Posterior cingulate gyrus (tissue), 11 donors: Measurements from ENCODE around the gene KLHL29.
A peak's percentile ranks its signal among the peaks of the same experiment; 100 is the strongest.

Experiments used
- DNase-seq, 10 donors: peaks; one replicate each; pipeline versions ENCODE4 v3.0.0 to v3.0.0-alpha.2; 2020 to 2021; ENCODE audit warnings: mixed read lengths in 3 of 10
- intact Hi-C: fragments of 100-400 bp; cut with DNase I; formaldehyde crosslinking; loops from one replicate; pipeline ENCODE4 v1.15.1; 2023

KLHL29 gene

GRCh38 chr2:23485841-23486683, 101.1 kb downstream of the KLHL29 start:
- DNase-seq: peak in 2 of 10 donors; percentile 48 to 59
- intact Hi-C loops: no loop called here

DNA sequence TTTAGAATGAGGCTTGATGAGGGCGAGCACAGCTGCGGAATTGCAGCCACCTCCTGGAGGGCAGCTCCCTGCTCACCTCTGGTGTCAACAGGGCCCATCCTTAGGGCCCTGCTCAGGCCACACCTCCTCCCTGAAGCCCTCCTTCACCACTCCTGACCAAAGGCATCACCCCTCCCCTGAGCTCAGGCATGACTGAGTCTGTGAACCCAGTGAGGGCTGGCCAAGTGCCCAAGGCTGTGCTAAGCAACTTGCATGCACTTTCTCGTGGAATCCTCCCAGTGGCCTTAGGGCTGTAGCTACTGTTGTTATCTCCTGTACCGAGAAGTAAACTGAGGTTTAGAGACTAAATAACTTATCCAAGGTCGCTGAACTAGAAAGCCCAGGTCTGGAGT, 101.7 kb downstream of the KLHL29 start:
- intact Hi-C loops: no loop called here
- DNase-seq: peak in 2 of 10 donors; percentile 67 to 73

GRCh38 chr2:23487735-23488492, 102.9 kb downstream of the KLHL29 start:
- peak in 2 of 10 donors; percentile 60 to 62 for DNase-seq
- intact Hi-C loops: no loop called here

DNA sequence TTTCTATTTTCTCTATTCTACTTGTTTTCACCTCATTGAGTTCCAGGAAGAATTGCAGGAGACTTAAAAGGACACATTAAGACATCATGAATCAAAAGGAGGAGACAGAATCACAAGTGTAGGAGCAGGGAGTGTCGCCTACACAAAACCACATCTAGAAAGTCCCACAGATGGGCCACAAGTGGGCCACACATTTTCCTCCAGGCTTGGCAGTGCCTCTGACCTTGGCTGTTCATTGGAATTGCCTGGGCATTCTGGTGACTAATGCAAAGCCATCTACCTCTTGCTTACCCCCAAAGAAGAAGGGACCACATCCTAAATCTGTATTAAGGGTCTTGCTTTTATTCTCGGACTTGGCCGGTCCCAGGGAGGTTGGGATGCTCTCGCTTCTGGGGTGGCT, 103.6 kb downstream of the KLHL29 start:
- peak in 1 of 10 donors; percentile 35 for DNase-seq
- intact Hi-C loops: no loop called here

- intact Hi-C loops: no loop called here
- peak in 2 of 10 donors; percentile 75 for DNase-seq
Measured at GRCh38 chr2:23489471-23490322, 104.7 kb downstream of the KLHL29 start.

- intact Hi-C loops: no loop called here
- peak in 1 of 10 donors; percentile 58 for DNase-seq
Measured at GRCh38 chr2:23491591-23492336, 106.8 kb downstream of the KLHL29 start.

DNA sequence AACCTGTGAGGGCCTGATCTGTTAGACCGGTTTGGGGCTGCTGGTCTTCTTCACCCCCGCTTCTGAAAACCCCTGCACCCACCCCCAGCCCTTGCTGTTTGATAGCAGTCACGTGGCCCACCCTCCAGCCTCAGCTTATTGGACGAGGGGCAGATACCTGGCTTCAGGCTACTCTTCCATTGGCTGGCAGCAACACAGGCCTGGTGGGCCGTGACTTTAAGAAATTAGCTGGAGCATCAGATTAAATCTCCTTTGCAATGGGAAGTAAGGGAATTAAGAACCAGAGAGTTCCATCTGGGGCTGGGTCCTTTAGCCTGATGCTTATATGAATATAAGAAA, 107.3 kb downstream of the KLHL29 start:
- intact Hi-C loops: no loop called here
- DNase-seq: peak in 1 of 10 donors; percentile 66

GRCh38 chr2:23492921-23493320, 107.9 kb downstream of the KLHL29 start:
- intact Hi-C loops: no loop called here
- DNase-seq: peak in 1 of 10 donors; percentile 73

DNA sequence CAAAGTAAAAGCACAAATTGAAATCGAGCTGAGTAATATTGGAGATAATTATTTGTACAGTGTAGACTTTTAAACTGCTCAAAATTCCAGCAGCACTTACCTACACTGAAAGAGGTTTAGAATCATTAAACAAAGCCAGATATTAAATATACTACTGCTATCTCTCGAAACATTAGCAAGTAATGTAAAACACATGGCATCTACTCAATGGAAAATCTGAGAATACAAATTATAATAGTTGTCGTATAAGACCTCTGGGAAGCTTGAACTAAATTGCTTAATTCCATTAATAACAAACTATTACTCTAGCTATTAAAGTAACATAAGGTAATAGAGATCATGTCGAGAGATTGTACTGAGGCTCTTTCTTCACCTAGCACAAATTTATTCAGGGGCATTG, 108.9 kb downstream of the KLHL29 start:
- intact Hi-C loops: no loop called here

DNA sequence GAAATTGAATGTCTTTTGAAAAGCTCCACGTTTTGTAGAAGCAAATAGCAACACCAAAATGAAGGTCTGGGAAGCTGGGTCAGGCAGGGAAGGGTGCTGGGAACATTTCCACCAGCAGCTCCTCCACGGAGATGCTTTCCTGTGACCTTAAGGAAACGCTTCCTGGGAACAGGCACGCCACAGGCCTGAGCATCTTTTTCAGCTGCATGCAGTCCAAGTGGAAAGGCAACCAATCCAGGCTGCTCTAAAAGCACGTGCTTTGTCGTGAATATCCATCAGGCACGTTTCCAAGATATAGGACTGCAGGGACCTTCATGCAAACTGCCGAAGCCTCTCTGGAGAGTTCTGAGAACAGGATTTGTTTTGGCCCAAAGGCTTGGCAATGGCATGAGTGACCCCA, 109.3 kb downstream of the KLHL29 start:
- intact Hi-C loops: no loop called here
- peak in 2 of 10 donors; percentile 3 to 25 for DNase-seq

More for the DNA sequence above, 108.9 kb downstream of the KLHL29 start:
- no peak for DNase-seq

- intact Hi-C loops: no loop called here
- DNase-seq: peak in 3 of 10 donors; percentile 17 to 87 (median 72)
Measured at GRCh38 chr2:23495661-23496114, 110.7 kb downstream of the KLHL29 start.

- peak in 2 of 10 donors; percentile 38 to 55 for DNase-seq
- intact Hi-C loops: no loop called here
Measured at GRCh38 chr2:23496456-23496855, 111.5 kb downstream of the KLHL29 start.

GRCh38 chr2:23497063-23497462, 112.1 kb downstream of the KLHL29 start:
- intact Hi-C loops: no loop called here
- DNase-seq: peak in 2 of 10 donors; percentile 37 to 58

GRCh38 chr2:23497536-23497935, 112.6 kb downstream of the KLHL29 start:
- DNase-seq: peak in 2 of 10 donors; percentile 34 to 59
- intact Hi-C loops: no loop called here

- intact Hi-C loops: no loop called here
- DNase-seq: peak in 1 of 10 donors; percentile 13
Measured at GRCh38 chr2:23498943-23499342, 114.0 kb downstream of the KLHL29 start.

DNA sequence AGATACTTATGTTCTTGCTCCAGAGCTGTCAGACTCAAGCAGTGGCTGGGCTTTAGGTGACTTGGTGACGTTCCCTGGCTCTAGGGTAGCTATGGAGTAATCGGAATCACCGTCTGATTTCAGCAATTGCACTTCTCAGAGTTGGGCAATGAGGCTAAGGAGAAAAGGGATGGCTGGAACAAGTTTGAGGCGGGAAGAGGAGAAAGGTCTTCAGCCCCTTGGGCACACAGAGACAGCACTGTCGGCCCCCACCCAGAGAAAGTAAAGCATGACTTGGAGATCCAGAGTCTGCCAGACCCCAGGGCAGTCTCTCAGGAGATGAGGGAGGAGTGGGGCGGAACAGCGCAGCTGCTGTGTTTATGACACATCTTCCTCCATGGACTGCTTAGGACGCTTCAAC, 114.5 kb downstream of the KLHL29 start:
- intact Hi-C loops: no loop called here
- DNase-seq: peak in 2 of 10 donors; percentile 19 to 35

GRCh38 chr2:23500836-23501235, 115.9 kb downstream of the KLHL29 start:
- DNase-seq: peak in 3 of 10 donors; percentile 59 to 83 (median 77)
- intact Hi-C loops: no loop called here

DNA sequence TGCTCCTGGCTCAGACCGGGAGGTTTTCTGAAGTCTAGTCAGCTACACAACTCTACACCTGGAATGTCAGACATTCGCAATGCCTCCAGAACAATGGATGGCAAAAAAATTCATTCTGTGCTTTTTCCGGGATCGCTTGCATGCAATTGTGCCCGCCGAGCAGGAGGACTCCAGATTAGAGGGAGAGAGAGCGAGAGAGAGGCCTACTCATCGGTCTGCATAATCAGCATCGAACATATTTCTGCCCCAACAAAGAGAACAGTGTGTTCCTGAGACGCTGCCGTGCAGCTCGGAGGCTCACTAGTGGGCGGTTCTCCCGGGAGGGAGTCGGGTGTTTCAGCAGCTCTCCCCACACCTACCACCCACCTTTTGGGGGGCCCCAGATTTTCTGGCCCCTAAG, 117.1 kb downstream of the KLHL29 start:
- peak; percentile 47 to 94 (median 67) for DNase-seq

GRCh38 chr2:23503097-23503496, 118.1 kb downstream of the KLHL29 start:
- intact Hi-C loops: no loop called here

More for the DNA sequence above, 117.1 kb downstream of the KLHL29 start:
- intact Hi-C loops: no loop called here

GRCh38 chr2:23503682-23504081, 118.7 kb downstream of the KLHL29 start:
- DNase-seq: peak in 3 of 10 donors; percentile 29 to 70 (median 33)
- intact Hi-C loops: no loop called here

More at GRCh38 chr2:23503097-23503496, 118.1 kb downstream of the KLHL29 start:
- DNase-seq: peak in 3 of 10 donors; percentile 37 to 62 (median 48)
